IMR-90 (cell line): ENCODE results near the gene BLOC1S6. TPM values are rescaled to one million over a fixed set of nuclear protein-coding genes. Genes with fewer than 3 reads are reported as not detected.

Experiments used
- ATAC-seq: fragments of 200-7000 bp; cut with Tn5 transposase; 2 replicates; pipeline ENCODE4 v1.9.1; 2020; ENCODE audit warnings: low read depth, mild to moderate bottlenecking, moderate library complexity
- BruUV-seq: library from RNA; stranded (reverse); fragments of 400-500 nt; replicated peaks from 2 replicates; lab custom pipeline; 2021; lab: Mats Ljungman, UMichigan
- CTCF ChIA-PET: fragments of 300-600 bp; formaldehyde crosslinking; extraction: SDS; loops from one replicate; lab custom pipeline; 2021; ENCODE audit warnings: antibody characterized with exemption; lab: Yijun Ruan, JAX
- POLR2A ChIA-PET: fragments of 300-600 bp; sonication (Branson Sonifier 250); formaldehyde crosslinking; loops from one replicate; lab custom pipeline; 2022; ENCODE audit warnings: antibody characterized with exemption; ENCODE audit not compliant: unreplicated experiment; lab: Charles Lee
- DNase-seq: peaks from one replicate; pipeline ENCODE4 v3.0.0; 2013
- H2AFZ ChIP-seq: replicated peaks from 2 replicates; pipeline ENCODE3; 2013; ENCODE audit warnings: low read length, mild to moderate bottlenecking; ENCODE audit not compliant: poor library complexity
- H2AK5ac ChIP-seq: 2 replicates; pipeline ENCODE4 v1.6.1; 2013; ENCODE audit warnings: low read depth, low read length, inconsistent platforms
- H2AK9ac ChIP-seq: replicated peaks from 2 replicates; pipeline ENCODE3; 2013; ENCODE audit warnings: mild to moderate bottlenecking, low read depth, low read length, moderate library complexity; ENCODE audit not compliant: poor library complexity
- H2BK120ac ChIP-seq: 2 replicates; pipeline ENCODE4 v1.6.1; 2013; ENCODE audit warnings: low read depth, low read length, inconsistent platforms
- H2BK15ac ChIP-seq: 3 replicates; pipeline ENCODE4 v1.6.1; 2013; ENCODE audit warnings: low read depth, low read length, inconsistent platforms
- H2BK20ac ChIP-seq: 2 replicates; pipeline ENCODE4 v1.6.1; 2013; ENCODE audit warnings: low read depth, mild to moderate bottlenecking, inconsistent platforms, low read length, moderate library complexity
- H2BK5ac ChIP-seq: 2 replicates; pipeline ENCODE4 v1.6.1; 2013; ENCODE audit warnings: mild to moderate bottlenecking, low read depth, low read length, inconsistent platforms; ENCODE audit not compliant: poor library complexity, severe bottlenecking
- H3K14ac ChIP-seq: replicated peaks from 2 replicates; pipeline ENCODE4 v1.6.1; 2013; ENCODE audit warnings: low read depth, low read length, inconsistent platforms
- H3K18ac ChIP-seq: 2 replicates; pipeline ENCODE4 v1.6.1; 2013; ENCODE audit warnings: low read depth, low read length, control low read depth
- H3K23ac ChIP-seq: 2 replicates; pipeline ENCODE4 v1.6.1; 2013; ENCODE audit warnings: low read depth, low read length, inconsistent platforms
- H3K27ac ChIP-seq: 2 replicates; pipeline ENCODE4 v1.5.1; 2013; ENCODE audit warnings: mild to moderate bottlenecking, control low read depth, low read length; ENCODE audit not compliant: insufficient read depth
- H3K27me3 ChIP-seq: 2 replicates; pipeline ENCODE4 v1.6.1; 2013; ENCODE audit warnings: low read length; ENCODE audit not compliant: control insufficient read depth, insufficient read depth
- H3K36me3 ChIP-seq: 2 replicates; pipeline ENCODE4 v1.6.1; 2013; ENCODE audit warnings: low read length, mixed read lengths; ENCODE audit not compliant: control insufficient read depth, insufficient read depth
- H3K4ac ChIP-seq: 2 replicates; pipeline ENCODE4 v1.6.1; 2013; ENCODE audit warnings: low read depth, low read length, inconsistent platforms
- H3K4me1 ChIP-seq: 2 replicates; pipeline ENCODE4 v1.6.1; 2013; ENCODE audit warnings: low read length, mixed read lengths; ENCODE audit not compliant: control insufficient read depth, insufficient read depth
- H3K4me2 ChIP-seq: 2 replicates; pipeline ENCODE4 v1.6.1; 2013; ENCODE audit warnings: low read depth, mild to moderate bottlenecking, control low read depth, low read length, moderate library complexity
- H3K4me3 ChIP-seq: 2 replicates; pipeline ENCODE4 v1.5.1; 2013; ENCODE audit warnings: low read depth, mild to moderate bottlenecking, control low read depth, low read length, moderate library complexity; ENCODE audit not compliant: insufficient read depth
- H3K56ac ChIP-seq: 2 replicates; pipeline ENCODE4 v1.6.1; 2013; ENCODE audit warnings: low read length, inconsistent platforms; ENCODE audit not compliant: insufficient read depth; ENCODE audit errors: extremely low read depth
- H3K79me1 ChIP-seq, 2 experiments: 2 replicates each; pipeline ENCODE4 v1.6.1; 2013; ENCODE audit warnings: low read length in 2 of 2, inconsistent platforms in 1 of 2, low read depth in 1 of 2
- H3K9ac ChIP-seq: 2 replicates; pipeline ENCODE4 v1.6.1; 2013; ENCODE audit warnings: low read depth, low read length, control low read depth
- H3K9me1 ChIP-seq: 2 replicates; pipeline ENCODE4 v1.6.1; 2013; ENCODE audit warnings: low read length, inconsistent platforms; ENCODE audit not compliant: insufficient read depth
- H3K9me3 ChIP-seq: 2 replicates; pipeline ENCODE4 v1.6.1; 2013; ENCODE audit warnings: low read length; ENCODE audit not compliant: control insufficient read depth, insufficient read depth
- H4K20me1 ChIP-seq: 2 replicates; pipeline ENCODE4 v1.6.1; 2013; ENCODE audit warnings: low read length, inconsistent platforms; ENCODE audit not compliant: insufficient read depth
- H4K5ac ChIP-seq: 2 replicates; pipeline ENCODE4 v1.6.1; 2013; ENCODE audit warnings: mild to moderate bottlenecking, low read depth, low read length, control low read depth
- H4K8ac ChIP-seq, 2 experiments: 2 replicates each; pipeline ENCODE4 v1.6.1; 2013; ENCODE audit warnings: low read depth in 2 of 2, low read length in 2 of 2, control low read depth in 1 of 2, inconsistent platforms in 1 of 2
- H4K91ac ChIP-seq: 2 replicates; pipeline ENCODE4 v1.6.1; 2013; ENCODE audit warnings: low read depth, low read length, inconsistent platforms; ENCODE audit not compliant: insufficient read depth
- BHLHE40 ChIP-seq: fragments of 150-350 bp; IDR thresholded peaks from 2 replicates; pipeline ENCODE4 v1.6.1; 2016; ENCODE audit warnings: mild to moderate bottlenecking, low read depth, low read length
- CEBPB ChIP-seq: IDR thresholded peaks from 2 replicates; pipeline ENCODE4 v1.6.1; 2012; ENCODE audit warnings: low read depth, low read length, improper control_type of control experiment
- CHD1 ChIP-seq: IDR thresholded peaks from 2 replicates; pipeline ENCODE4 v1.6.1; 2012; ENCODE audit warnings: low read depth, low read length, improper control_type of control experiment
- ELK1 ChIP-seq: fragments of 150-350 bp; IDR thresholded peaks from 2 replicates; pipeline ENCODE4 v1.6.1; 2016; ENCODE audit warnings: low read depth, mild to moderate bottlenecking, low read length, moderate library complexity, borderline replicate concordance
- FOS ChIP-seq: fragments of 150-350 bp; IDR thresholded peaks from 2 replicates; pipeline ENCODE4 v1.6.1; 2016; ENCODE audit warnings: low read depth, low read length
- MAFK ChIP-seq: IDR thresholded peaks from 2 replicates; pipeline ENCODE4 v1.6.1; 2012; ENCODE audit warnings: low read depth, low read length, improper control_type of control experiment
- MXI1 ChIP-seq: IDR thresholded peaks from 2 replicates; pipeline ENCODE4 v1.6.1; 2012; ENCODE audit warnings: low read depth, mild to moderate bottlenecking, low read length, moderate library complexity, borderline replicate concordance
- NFE2L2 ChIP-seq: fragments of 150-350 bp; IDR thresholded peaks from 2 replicates; pipeline ENCODE4 v1.6.1; 2016; ENCODE audit warnings: low read depth, mild to moderate bottlenecking, low read length
- RFX5 ChIP-seq: IDR thresholded peaks from 2 replicates; pipeline ENCODE4 v1.8.0; 2012; ENCODE audit warnings: low read depth, mild to moderate bottlenecking, low read length, moderate library complexity
- SMC3 ChIP-seq: fragments of 150-350 bp; IDR thresholded peaks from 2 replicates; pipeline ENCODE4 v1.6.1; 2016; ENCODE audit warnings: low read depth, mild to moderate bottlenecking, antibody characterized with exemption, low read length, moderate library complexity
- WGBS, 2 experiments: methylation state at CpG; one replicate each; pipeline versions ENCODE4 v1.1.5 to v1.1.7; 2013; ENCODE audit warnings: missing lambda C conversion rate in 2 of 2; ENCODE audit not compliant: insufficient read length in 1 of 2; ENCODE audit errors: extremely low coverage in 2 of 2; 5-methylcytosine and 5-hydroxymethylcytosine counted together
- dilution Hi-C: fragments of 300-500 bp; cut with HindIII; formaldehyde crosslinking; loops from one replicate; pipeline ENCODE4 v1.14.3; 2018; ENCODE audit warnings: low sequenced_read_pairs; ENCODE audit not compliant: unreplicated experiment
- in situ Hi-C: fragments of 300-500 bp; cut with MboI; formaldehyde crosslinking; loops from 3 replicates; pipeline ENCODE4 v1.14.3; 2019; ENCODE audit warnings: low sequenced_read_pairs, inconsistent platforms, mixed read lengths
- intact Hi-C: fragments of 100-400 bp; cut with micrococcal nuclease; formaldehyde crosslinking; loops from 2 replicates; pipeline ENCODE4 v1.10.0; 2022
- polyA plus RNA-seq, 3 experiments: library from polyadenylated mRNA; depleted of rRNA; stranded (reverse); fragments of >200 nt; gene quantifications; 2 replicates each; pipeline ENCODE4 v1.2.3, GENCODE V29; 2012; ENCODE audit warnings: low replicate concordance in 1 of 3
- total RNA-seq: library from RNA; depleted of rRNA; stranded (reverse); fragments of >200 nt; gene quantifications from 2 replicates; pipeline ENCODE4 v1.2.3, GENCODE V29; 2012

BLOC1S6 gene
- total and polyA plus RNA-seq, 2 of the 4 experiments (the other 2 are of a cell fraction) = 21.7 to 40.9 TPM

GRCh38 chr15:45587863-45588170 lies 638 bp downstream of the BLOC1S6 start:
- ATAC-seq (no peak), DNase-seq (no peak)
- peak overlapping the region; percentile 44 for H3K23ac ChIP-seq
- TF ChIP-seq SMC3 (no peak), RFX5 (no peak), CHD1 (no peak), MXI1 (no peak), CEBPB (0 out of 2 replicates have a peak, but pooled peaks have one; percentile 4), BHLHE40 (no peak), FOS (no peak), NFE2L2 (no peak; the same call in 1 of the 2 replicates), MAFK (peak; percentile 69), ELK1 (no peak)
- H3K4me3 ChIP-seq = peak overlapping the region; percentile 67
- peaks cover 3% of the 10 kb centered on the region; the same call in 1 of the 2 replicates for H3K4me1 ChIP-seq
- peak overlapping the region; percentile 55; the same call in 1 of the 2 replicates for H3K56ac ChIP-seq
- peaks cover 14 to 31% of the 10 kb centered on the region in 2 experiments for H3K79me1 ChIP-seq
- H3K9me3 ChIP-seq = no peaks in the 10 kb centered on the region
- intact Hi-C loops = loop anchor here (1.0 to 2.0 kb wide), 3 partner anchors 65 to 185 kb away; partner anchors contain the start of gene SLC30A4
- H4K91ac ChIP-seq = peak overlapping the region; percentile 30; the same call in 1 of the 2 replicates
- peak overlapping the region; percentile 97 for H2BK5ac ChIP-seq
- H4K8ac ChIP-seq = peak overlapping the region; percentile 77 to 89; a peak in 3 of 4 replicates
- in situ Hi-C loops = no loop called here
- H3K9me1 ChIP-seq = no peaks in the 10 kb centered on the region
- CTCF ChIA-PET = no interaction called here
- no peaks in the 10 kb centered on the region for H4K20me1 ChIP-seq
- peak overlapping the region; percentile 92 for H3K27ac ChIP-seq
- H3K36me3 ChIP-seq = peaks cover 2% of the 10 kb centered on the region; the same call in 1 of the 2 replicates
- no peak overlapping the region for H2BK20ac ChIP-seq
- no peak overlapping the region for H2AK5ac ChIP-seq
- H3K27me3 ChIP-seq = no peaks in the 10 kb centered on the region
- H2AK9ac ChIP-seq = peak overlapping the region; percentile 21
- H3K4me2 ChIP-seq = peak overlapping the region; percentile 88; the same call in 1 of the 2 replicates
- POLR2A ChIA-PET = interaction anchor here (1.0 kb wide), 1 partner anchor 936 kb away, joined by 3 read pairs; no protein-coding TSS in a partner anchor
- 0 out of 2 replicates have a peak overlapping the region, but pooled peaks have one; percentile 1 for H2BK120ac ChIP-seq
- H2BK15ac ChIP-seq = 0 out of 3 replicates have a peak overlapping the region, but pooled peaks have one; percentile 5
- WGBS, 2 experiments = no CpG with 5 or more reads among the region's 4 CpGs
- H3K4ac ChIP-seq = peak overlapping the region; percentile 75
- H4K5ac ChIP-seq = peak overlapping the region; percentile 77; the same call in 1 of the 2 replicates
- no TSS peak for BruUV-seq
- peak overlapping the region; percentile 58; the same call in 1 of the 2 replicates for H3K18ac ChIP-seq
- peak overlapping the region; percentile 49 for H3K14ac ChIP-seq
- dilution Hi-C loops = no loop called here
- peak overlapping the region; percentile 98 for H2AFZ ChIP-seq
- peak overlapping the region; percentile 95 for H3K9ac ChIP-seq
